Keratinocyte (primary cell): ENCODE measurements around the gene TAOK3. TPM values are rescaled to one million over a fixed set of nuclear protein-coding genes. Genes with fewer than 3 reads are reported as not detected.

ENCODE experiments used
- DNase-seq: peaks from one replicate; pipeline ENCODE4 v3.0.0-alpha.2; 2011; ENCODE audit warnings: low read depth, missing footprints, low spot score
- FAIRE-seq: peaks from 2 replicates; lab custom pipeline; 2011; peaks lifted over from hg19 to GRCh38; lab: Jason Lieb, UNC
- H2AFZ ChIP-seq: 2 replicates; pipeline ENCODE4 v1.6.0; 2012; ENCODE audit warnings: low read length, control low read depth, inconsistent platforms; ENCODE audit not compliant: control insufficient read depth
- H3K27ac ChIP-seq: 2 replicates; pipeline ENCODE4 v1.5.1; 2011; ENCODE audit warnings: low read length; ENCODE audit not compliant: control insufficient read depth, insufficient read depth
- H3K27me3 ChIP-seq: 3 replicates; pipeline ENCODE4 v1.6.0; 2011; ENCODE audit warnings: low read length; ENCODE audit not compliant: control insufficient read depth, insufficient read depth; ENCODE audit errors: extremely low read depth
- H3K36me3 ChIP-seq, 2 experiments: 2 replicates in 1 of 2; 3 replicates in 1 of 2; pipeline ENCODE4 v1.5.1; 2011; ENCODE audit warnings: low read length in 2 of 2, mild to moderate bottlenecking in 1 of 2; ENCODE audit not compliant: control insufficient read depth in 2 of 2, insufficient read depth in 2 of 2; ENCODE audit errors: extremely low read depth in 1 of 2
- H3K4me1 ChIP-seq: 3 replicates; pipeline ENCODE4 v1.5.1; 2011; ENCODE audit warnings: low read length; ENCODE audit not compliant: control insufficient read depth, insufficient read depth; ENCODE audit errors: extremely low read depth
- H3K4me2 ChIP-seq: 3 replicates; pipeline ENCODE4 v1.6.0; 2011; ENCODE audit warnings: low read depth, low read length; ENCODE audit not compliant: control insufficient read depth, insufficient read depth; ENCODE audit errors: extremely low read depth
- H3K4me3 ChIP-seq, 3 experiments: fragments of 200-600 bp in 1 of 3; sonication (generic) in 1 of 3; 2 replicates in 2 of 3; 3 replicates in 1 of 3; pipeline ENCODE4 v1.5.1; 2011 to 2016; ENCODE audit warnings: low read length in 3 of 3, mild to moderate bottlenecking in 3 of 3, control low read depth in 2 of 3, inconsistent platforms in 1 of 3, low read depth in 1 of 3, mixed read lengths in 1 of 3, mixed run types in 1 of 3, moderate library complexity in 1 of 3; ENCODE audit not compliant: control insufficient read depth in 2 of 3, insufficient read depth in 2 of 3; ENCODE audit errors: extremely low read depth in 1 of 3
- H3K79me2 ChIP-seq: 2 replicates; pipeline ENCODE4 v1.6.0; 2012; ENCODE audit warnings: low read length; ENCODE audit not compliant: control insufficient read depth, insufficient read depth
- H3K9ac ChIP-seq: 3 replicates; pipeline ENCODE4 v1.6.0; 2011; ENCODE audit warnings: low read length; ENCODE audit not compliant: control insufficient read depth, insufficient read depth; ENCODE audit errors: extremely low read depth
- H3K9me1 ChIP-seq: 3 replicates; pipeline ENCODE4 v1.6.0; 2011; ENCODE audit warnings: low read length; ENCODE audit not compliant: control insufficient read depth, insufficient read depth; ENCODE audit errors: extremely low read depth
- H3K9me3 ChIP-seq: 2 replicates; pipeline ENCODE4 v1.5.1; 2012; ENCODE audit warnings: low read depth, low read length; ENCODE audit not compliant: control insufficient read depth
- H4K20me1 ChIP-seq: 3 replicates; pipeline ENCODE4 v1.6.0; 2011; ENCODE audit warnings: low read length; ENCODE audit not compliant: control insufficient read depth, insufficient read depth; ENCODE audit errors: extremely low read depth
- EZH2 ChIP-seq: IDR thresholded peaks from one replicate; pipeline ENCODE4 v1.6.1; 2012; ENCODE audit warnings: inconsistent platforms, mild to moderate bottlenecking, low read length, moderate library complexity
- dilution Hi-C: fragments of 300-500 bp; cut with MboI; formaldehyde crosslinking; loops from one replicate; pipeline ENCODE4 v1.7.0; 2020; ENCODE audit warnings: low sequenced_read_pairs; ENCODE audit not compliant: extremely low pct_ligation_motif_present
- polyA plus RNA-seq, 5 experiments: library from polyadenylated mRNA; depleted of rRNA in 3 of 5; stranded (reverse) in 3 of 5; stranded (forward) in 1 of 5; unstranded in 1 of 5; fragments of >200 nt; gene quantifications; 1 replicate in 1 of 5; 2 replicates in 3 of 5; 3 replicates in 1 of 5; pipeline versions ENCODE4 v1.2.1 to v1.2.3, GENCODE V29; 2011 to 2012; ENCODE audit warnings: missing spikeins in 2 of 5, low read depth in 1 of 5, low replicate concordance in 1 of 5
- TF ChIP-seq, protein P1 (sequence below), 3 experiments: IDR thresholded peaks in 1 of 3; conservative IDR thresholded peaks in 1 of 3; optimal IDR thresholded peaks in 1 of 3; 2 replicates in 2 of 3; 3 replicates in 1 of 3; pipeline versions ENCODE3 to v1.5.1; 2011; ENCODE audit warnings: low read length in 3 of 3, mild to moderate bottlenecking in 3 of 3, moderate library complexity in 2 of 3, control low read depth in 1 of 3, inconsistent platforms in 1 of 3; ENCODE audit not compliant: insufficient read depth in 2 of 3; ENCODE audit errors: extremely low read depth in 1 of 3

The TAOK3 gene
- polyA plus RNA-seq, 1 donor (not counting 4 experiments of a cell fraction or from before 2014, with no cell fraction given) = 35.0 TPM

DNA sequence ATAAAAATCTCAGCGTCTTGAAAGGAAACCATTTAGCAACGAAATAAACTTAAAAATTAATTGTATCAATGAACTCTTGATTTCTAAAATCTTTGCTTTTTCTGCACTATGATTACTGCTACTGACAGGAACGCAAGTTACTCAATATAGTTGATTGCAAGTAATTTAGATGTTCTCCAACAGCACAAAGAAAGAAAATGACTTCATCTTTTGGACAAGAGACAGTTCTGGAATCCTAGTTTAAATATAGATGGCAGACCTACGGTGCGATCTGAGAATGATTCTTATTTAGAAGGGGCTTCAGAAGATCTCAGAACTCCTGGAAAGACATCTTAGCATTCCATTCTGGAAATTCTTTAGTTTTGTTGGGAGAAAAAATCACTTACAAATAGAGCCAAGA is 2.2 kb upstream of the TAOK3 start:
- Histone ChIP-seq H3K4me1 (peaks cover 33% of the 10 kb centered on the region), H2AFZ (peak overlapping the region; percentile 51), H4K20me1 (peaks cover 3% of the 10 kb centered on the region), H3K9me3 (no peaks in the 10 kb centered on the region), H3K27ac (peak overlapping the region; percentile 13), H3K4me3 (peak overlapping the region in 2 of 3 experiments; percentile 5 to 92), H3K79me2 (peaks cover 62% of the 10 kb centered on the region), H3K36me3 (peaks cover 0 to 6% of the 10 kb centered on the region in 2 experiments), H3K9me1 (no peaks in the 10 kb centered on the region), H3K27me3 (no peaks in the 10 kb centered on the region), H3K4me2 (peak overlapping the region; percentile 49), H3K9ac (peak overlapping the region; percentile 29)
- dilution Hi-C loops = no loop called here
- no peak for DNase-seq
- no peak for FAIRE-seq
- TF ChIP-seq, protein P1, sequence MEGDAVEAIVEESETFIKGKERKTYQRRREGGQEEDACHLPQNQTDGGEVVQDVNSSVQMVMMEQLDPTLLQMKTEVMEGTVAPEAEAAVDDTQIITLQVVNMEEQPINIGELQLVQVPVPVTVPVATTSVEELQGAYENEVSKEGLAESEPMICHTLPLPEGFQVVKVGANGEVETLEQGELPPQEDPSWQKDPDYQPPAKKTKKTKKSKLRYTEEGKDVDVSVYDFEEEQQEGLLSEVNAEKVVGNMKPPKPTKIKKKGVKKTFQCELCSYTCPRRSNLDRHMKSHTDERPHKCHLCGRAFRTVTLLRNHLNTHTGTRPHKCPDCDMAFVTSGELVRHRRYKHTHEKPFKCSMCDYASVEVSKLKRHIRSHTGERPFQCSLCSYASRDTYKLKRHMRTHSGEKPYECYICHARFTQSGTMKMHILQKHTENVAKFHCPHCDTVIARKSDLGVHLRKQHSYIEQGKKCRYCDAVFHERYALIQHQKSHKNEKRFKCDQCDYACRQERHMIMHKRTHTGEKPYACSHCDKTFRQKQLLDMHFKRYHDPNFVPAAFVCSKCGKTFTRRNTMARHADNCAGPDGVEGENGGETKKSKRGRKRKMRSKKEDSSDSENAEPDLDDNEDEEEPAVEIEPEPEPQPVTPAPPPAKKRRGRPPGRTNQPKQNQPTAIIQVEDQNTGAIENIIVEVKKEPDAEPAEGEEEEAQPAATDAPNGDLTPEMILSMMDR (optimal IDR thresholded peaks at IDR 0.05 in 1 of 3, IDR thresholded peaks at IDR 0.05 in 1 of 3, conservative IDR thresholded peaks at IDR 0.05 in 1 of 3; ENCODE audit: extremely low read depth in 1 of 3, insufficient read depth in 2 of 3, low read length in 3 of 3) = no peak
- TF ChIP-seq EZH2 = no peak

DNA sequence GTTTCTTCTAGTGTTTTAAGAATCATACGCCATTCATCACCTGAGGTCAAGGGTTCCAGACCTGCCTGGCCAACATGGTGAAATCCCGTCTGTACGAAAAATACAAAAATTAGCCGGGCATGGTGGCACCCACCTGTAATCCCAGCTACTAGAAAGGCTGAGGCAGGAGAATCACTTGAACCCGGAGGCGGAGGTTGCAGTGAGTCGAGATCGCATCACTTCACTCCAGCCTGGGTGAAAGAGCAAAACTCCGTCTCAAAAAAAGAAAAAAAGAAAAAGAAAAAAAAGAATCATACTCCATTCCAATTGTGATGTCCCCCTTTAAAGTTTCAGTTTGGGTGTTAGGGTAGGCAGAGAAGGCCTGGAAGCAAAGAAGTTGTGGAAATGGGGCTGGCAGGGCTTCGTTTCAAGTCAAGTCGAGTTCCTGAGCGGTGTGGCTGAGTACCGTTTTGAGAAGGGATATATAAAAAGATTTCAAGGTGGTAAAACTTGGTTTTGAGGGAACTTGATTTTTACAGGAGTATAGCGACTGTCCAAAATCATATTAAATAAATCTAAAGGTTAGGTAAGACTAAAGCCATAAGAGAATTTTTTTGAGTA is 1.5 kb upstream of the TAOK3 start:
- DNase-seq (no peak), FAIRE-seq (no peak)
- Histone ChIP-seq H3K9me1 (no peaks in the 10 kb centered on the region), H2AFZ (no peak overlapping the region), H3K4me1 (peaks cover 33% of the 10 kb centered on the region), H3K36me3 (no peaks in the 10 kb centered on the region), H3K27ac (no peak overlapping the region), H3K4me3 (no peak overlapping the region), H4K20me1 (peaks cover 3% of the 10 kb centered on the region), H3K79me2 (peaks cover 62% of the 10 kb centered on the region), H3K4me2 (peak overlapping the region; percentile 70), H3K9me3 (no peaks in the 10 kb centered on the region), H3K27me3 (no peaks in the 10 kb centered on the region), H3K9ac (no peak overlapping the region)
- TF ChIP-seq EZH2 = no peak
- TF ChIP-seq, protein P1 (optimal IDR thresholded peaks at IDR 0.05 in 1 of 3, IDR thresholded peaks at IDR 0.05 in 1 of 3, conservative IDR thresholded peaks at IDR 0.05 in 1 of 3; ENCODE audit: extremely low read depth in 1 of 3, insufficient read depth in 2 of 3, low read length in 3 of 3) = no peak
- dilution Hi-C loops = no loop called here
